ENCODE results near the gene NR2C2.

- TF ChIP-seq CTCF (IDR thresholded peaks at IDR 0.05; ENCODE audit: insufficient read depth, low read length, poor library complexity, severe bottlenecking): no peak
- no peak for TF ChIP-seq EZH2phosphoT487 (conservative IDR thresholded peaks at IDR 0.05; ENCODE audit: low read length)
Measured at GRCh38 chr3:15079091-15079490, 131.7 kb downstream of the NR2C2 start.
